H54 (cell line): ENCODE results near the gene TMEM121B.

Source experiments
- DNase-seq: peaks from one replicate; pipeline ENCODE4 v3.0.0; 2011; ENCODE audit warnings: low spot score, mixed read lengths; ENCODE audit not compliant: insufficient read length
- FAIRE-seq: peaks from 3 replicates; lab custom pipeline; 2011; peaks lifted over from hg19 to GRCh38; lab: Jason Lieb, UNC
- POLR2A ChIP-seq: IDR thresholded peaks from 2 replicates; pipeline ENCODE4 v1.6.1; 2011; ENCODE audit warnings: low read depth, mild to moderate bottlenecking, low read length

Gene TMEM121B

GRCh38 chr22:17113600-17113999 lies 7.6 kb downstream of the TMEM121B start:
- no peak for DNase-seq
- no peak for TF ChIP-seq POLR2A
- FAIRE-seq: no peak

- DNase-seq (no peak), FAIRE-seq (no peak)
- TF ChIP-seq POLR2A: no peak
Measured at GRCh38 chr22:17112491-17113042, 8.6 kb downstream of the TMEM121B start.

DNA sequence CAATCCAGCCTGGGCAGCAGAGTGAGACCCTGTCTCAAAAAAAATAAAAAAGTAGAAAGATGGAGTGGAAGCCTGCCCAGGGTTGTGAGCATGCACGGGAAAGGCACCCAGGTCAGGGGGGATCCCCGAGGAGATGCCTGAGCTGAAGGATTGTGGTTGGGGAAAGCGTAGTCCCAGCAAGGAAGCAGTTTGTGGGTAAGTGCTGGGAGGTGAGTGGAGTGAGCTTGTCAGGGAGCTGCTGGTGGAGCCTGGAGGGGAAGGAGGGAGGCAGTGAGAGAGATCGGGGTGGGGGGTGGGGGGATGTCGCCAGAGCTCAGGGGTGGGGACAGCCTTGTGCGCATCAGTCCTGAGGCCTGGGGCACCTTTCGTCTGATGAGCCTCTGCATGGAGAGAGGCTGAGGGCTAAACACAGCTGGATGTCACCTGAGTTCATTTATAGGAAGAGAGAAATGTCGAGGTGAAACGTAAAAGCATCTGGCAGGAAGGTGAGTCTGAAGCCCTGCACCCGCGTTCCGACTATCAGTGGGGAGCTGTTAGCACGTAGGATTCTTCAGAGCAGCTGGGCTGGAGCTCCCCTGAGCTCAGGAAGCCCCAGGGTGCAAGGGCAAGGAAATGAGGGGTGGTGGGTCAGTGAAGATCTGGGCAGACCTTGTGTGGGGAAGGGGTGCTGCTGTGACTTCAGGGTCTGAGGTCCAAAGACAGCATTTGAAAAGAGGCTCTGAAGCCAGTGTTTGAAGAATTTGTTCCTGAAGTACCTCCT lies 10.2 kb downstream of the TMEM121B start:
- no peak for TF ChIP-seq POLR2A
- FAIRE-seq: no peak
- no peak for DNase-seq

DNA sequence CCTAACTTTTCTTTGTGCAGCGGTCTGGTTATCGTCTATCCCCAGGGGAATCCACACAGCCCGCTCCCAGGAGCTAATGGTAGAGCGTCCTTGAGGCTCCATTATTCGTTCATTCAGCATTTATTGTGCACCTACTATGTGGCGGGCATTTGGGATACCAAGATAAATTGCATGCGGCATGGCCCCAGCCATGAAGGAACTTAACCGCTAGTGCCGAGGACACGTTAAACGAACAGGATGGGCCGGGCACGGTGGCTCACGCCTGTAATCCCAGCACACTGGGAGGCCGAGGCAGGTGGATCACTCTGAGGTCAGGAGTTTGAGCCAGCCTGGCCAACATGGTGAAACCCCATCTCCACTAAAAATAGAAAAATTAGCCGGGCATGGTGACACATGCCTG lies 11.2 kb downstream of the TMEM121B start:
- no peak for TF ChIP-seq POLR2A
- FAIRE-seq (no peak), DNase-seq (no peak)

GRCh38 chr22:17109113-17109865 lies 11.9 kb downstream of the TMEM121B start:
- FAIRE-seq (no peak), DNase-seq (no peak)
- no peak for TF ChIP-seq POLR2A

GRCh38 chr22:17108256-17109112 lies 12.7 kb downstream of the TMEM121B start:
- TF ChIP-seq POLR2A: no peak
- DNase-seq (no peak), FAIRE-seq (no peak)

GRCh38 chr22:17107547-17107810 lies 13.7 kb downstream of the TMEM121B start:
- TF ChIP-seq POLR2A: no peak
- FAIRE-seq: no peak
- DNase-seq: no peak

GRCh38 chr22:17106785-17107546 lies 14.2 kb downstream of the TMEM121B start:
- no peak for TF ChIP-seq POLR2A
- DNase-seq: no peak
- no peak for FAIRE-seq

DNA sequence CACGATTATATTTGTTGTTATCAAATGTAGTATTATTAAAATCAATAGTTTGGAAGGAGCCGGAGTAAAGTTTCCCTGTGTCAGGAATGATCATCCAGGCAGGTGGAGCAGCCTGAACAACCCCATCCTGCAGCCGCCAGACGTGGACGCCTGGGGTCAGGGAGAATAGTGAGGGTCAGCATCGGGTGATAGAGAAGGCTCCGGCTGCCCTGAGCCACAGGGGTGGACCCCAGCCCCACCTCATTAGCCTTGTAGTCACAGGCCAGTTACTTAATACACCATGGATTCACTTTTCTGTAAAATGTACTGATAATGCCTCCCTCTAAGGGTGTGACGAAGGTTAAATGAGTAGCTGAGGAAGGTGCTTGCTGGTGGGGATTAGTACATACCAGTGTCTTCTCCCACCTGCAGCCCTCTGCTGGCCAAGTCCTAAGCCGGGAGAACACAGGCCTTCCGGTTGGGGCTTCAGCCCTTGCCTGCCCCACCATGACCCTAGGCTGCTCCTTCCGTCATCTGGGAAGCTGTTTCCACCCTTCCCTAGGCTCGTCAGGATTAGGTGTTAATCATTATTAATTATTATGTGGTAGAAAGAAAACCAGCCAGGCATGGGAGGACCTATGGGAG lies 14.9 kb downstream of the TMEM121B start:
- no peak for TF ChIP-seq POLR2A
- no peak for DNase-seq
- FAIRE-seq: no peak

DNA sequence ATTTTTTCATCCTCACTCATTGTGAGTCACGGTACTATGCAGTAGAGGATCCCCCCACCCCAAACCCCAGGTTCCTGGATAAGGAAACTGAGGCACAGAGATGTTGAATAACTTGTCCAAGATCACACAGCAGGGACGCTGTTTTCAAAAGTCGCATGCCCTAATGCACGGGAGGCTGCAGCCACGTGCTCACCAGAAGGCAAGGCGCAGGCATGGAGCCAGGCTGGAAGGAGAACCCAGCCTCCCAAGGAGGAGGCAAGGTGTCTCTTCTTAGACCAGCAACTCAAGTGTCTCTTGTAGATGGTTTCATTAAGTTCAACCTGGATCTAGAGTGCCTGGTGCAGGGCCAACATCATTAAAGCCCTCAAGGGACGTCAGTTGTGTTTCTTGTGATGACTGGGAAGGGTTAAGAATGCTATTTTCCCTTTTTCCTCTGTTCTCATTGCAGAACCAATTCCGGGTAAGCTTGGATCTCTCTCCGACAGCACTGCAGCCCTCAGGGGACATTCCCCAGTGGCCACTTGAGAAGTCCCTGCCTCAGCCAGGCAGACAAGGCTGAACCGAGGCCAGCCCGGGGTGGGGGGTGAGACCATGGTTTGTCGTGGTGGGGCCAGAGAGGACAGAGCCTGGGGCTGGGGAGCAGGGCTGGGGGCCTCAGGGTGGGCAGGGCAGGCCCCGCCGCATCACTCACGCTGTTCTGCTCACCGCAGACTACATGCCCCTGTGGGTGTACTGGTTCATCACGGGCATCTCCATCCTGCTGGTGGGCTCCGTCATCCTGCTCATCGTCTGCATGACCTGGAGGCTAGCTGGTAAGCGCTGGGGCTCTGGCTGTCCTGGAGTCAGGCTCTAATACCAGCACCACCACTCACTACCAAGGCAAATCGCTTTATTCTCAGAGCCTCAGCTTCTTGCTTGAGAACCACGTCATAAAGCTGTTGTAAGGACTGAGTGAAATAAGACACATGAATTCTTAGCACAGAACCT lies 15.7 kb downstream of the TMEM121B start:
- no peak for FAIRE-seq
- DNase-seq: no peak
- no peak for TF ChIP-seq POLR2A

DNA sequence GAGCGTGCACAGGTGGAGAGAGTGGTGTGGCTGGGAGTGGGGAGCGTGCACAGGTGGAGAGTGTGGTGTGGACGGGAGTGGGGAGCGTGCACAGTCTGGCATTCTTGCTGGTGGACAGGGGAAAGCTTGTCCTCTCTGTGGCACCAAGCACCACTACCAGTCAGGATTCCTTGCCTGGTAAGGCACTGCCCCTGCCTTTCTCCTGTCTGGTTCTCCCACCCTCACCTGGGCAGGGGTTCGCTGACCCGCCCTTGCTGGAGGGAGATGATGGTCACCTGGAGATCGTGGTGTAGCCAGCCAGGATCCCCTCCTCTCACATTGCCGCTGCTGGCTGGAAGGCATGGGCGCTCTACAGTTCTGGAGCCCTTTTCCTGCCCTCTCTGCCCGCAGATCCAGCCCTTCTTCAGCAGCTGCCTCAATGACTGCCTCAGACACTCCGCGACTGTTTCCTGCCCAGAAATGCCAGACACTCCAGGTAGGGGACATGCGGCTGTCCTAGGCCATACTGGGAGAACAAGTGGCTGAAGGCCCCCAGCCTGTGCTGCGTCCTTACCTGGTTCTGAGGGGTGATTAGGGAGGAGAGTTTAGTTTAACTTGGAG lies 16.7 kb downstream of the TMEM121B start:
- DNase-seq: no peak
- no peak for TF ChIP-seq POLR2A
- no peak for FAIRE-seq

DNA sequence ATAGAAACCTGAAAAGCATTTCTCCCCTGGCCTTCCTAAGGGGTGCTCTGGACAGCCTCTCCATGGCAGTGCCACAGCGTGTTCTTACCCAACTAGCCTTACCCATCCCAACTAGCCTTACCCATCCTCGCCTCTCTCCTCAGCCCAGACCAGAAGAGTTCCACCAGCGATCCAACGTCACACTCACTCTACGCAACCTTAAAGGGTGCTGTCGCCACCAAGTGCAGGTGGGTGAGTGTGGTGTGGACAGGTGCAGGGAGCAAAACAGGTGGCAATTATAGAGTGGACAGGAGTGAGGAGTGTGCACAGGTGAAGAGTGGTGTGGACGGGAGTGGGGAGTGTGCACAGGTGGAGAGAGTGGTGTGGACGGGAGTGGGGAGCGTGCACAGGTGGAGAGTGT lies 17.8 kb downstream of the TMEM121B start:
- DNase-seq: no peak
- TF ChIP-seq POLR2A: no peak
- no peak for FAIRE-seq
